Stimulated activated CD4-positive, alpha-beta T cell treated with anti-CD3 and anti-CD28 coated beads, TNF-alpha, amount 100 ng/mL, for 48 hours (primary cell): ENCODE measurements around the gene ARSK.

Source experiments
- DNase-seq, 3 donors: peaks; one replicate each; pipeline ENCODE4 v3.0.0-alpha.2; 2020; ENCODE audit warnings: low read depth in 3 of 3

ARSK gene

DNA sequence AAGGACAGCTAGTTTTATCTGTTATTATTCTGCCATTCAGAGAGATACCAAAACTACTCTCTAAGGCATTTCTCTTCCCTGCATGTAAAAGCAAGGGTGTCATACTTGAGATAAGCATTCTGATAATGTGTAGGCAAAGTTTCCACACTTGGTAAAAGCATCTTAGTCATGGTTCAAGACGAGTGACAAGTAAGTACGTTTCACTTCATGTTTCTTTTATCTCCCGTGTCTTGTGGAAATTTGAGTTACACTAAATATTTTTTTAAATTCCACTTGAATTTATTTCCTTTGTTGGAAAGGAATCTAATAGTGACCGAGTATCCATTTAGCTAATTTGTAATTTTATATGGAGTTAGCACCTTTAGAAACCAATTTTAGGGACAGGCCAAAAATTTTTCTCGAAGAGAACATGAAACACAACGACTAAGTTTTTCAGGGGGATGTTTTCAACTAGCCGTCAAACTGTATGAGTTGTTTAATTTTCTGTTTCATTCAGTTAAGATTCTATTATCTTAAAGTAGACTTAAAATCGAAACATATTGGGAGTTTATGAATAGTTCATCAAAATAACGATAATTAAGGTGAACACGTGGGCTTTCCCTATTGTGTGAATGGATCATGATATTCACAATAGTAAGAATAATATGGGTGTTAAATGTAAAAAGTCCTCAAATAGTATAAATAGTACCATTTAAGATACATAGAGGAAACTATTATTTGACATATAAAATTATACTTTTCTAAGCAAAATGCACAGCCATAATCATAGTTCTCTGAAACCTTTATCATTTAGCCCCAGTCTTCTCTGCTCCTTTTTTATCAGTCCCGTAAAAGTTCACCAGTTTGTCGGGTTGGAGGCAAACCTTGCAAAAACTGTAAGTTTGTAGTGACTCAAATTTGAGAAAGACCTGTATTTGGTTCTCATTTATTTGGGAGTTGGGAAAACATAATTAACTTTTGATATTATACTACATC, 93.3 kb downstream of the ARSK start:
- DNase-seq, result no peak

DNA sequence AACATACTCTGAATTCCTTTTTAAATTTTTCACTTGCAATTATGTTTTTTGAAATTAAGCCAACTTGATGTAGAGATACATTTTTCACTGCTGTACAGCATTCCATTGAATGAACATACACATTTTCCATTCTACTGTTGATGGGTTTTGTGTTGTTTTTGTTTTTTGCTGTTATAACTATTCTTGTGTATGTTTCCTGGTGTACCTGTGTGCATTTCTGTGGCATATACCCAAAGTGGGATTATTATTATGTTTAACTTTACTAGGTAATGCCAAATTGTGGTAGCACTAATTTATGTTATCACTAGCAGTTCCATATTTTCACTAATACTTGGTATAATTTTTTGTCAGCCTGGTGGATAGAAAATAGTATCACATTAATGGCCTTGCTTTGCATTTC, 94.4 kb downstream of the ARSK start:
- no peak for DNase-seq

DNA sequence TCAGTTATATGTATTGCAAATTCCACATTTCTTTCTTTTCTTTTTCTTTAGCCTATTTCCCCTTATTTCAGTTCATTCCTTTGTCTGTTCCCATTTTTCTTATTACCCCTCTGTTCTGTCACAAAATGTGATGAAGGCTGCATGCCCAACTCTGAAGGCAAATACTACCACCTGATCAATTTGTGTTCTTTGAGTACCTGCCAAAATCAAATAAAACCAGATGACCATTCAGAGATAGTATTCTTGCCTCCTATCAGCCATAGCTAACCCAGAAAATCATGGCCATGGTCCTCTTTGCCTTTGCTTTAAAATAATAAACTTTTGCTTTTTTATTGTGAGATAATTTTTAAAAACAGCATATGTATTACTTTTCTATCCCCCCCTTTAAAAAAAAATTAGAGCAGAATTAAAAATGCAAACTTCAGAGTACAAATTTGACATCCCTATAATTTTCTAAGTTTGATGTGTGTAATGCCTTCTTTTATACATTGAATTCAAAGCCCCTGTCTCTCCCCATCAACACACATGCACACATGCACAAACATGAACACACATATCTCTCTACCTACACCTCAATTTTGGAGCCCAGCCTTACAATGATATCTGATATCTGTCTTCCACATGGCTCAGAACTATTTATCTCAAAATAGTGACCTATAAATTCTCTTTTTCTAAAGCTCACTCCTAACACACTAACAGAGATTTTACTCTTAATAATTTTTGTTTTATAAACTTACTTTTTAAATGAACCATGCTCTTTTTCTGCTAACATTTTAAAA, 95.1 kb downstream of the ARSK start:
- no peak for DNase-seq

DNA sequence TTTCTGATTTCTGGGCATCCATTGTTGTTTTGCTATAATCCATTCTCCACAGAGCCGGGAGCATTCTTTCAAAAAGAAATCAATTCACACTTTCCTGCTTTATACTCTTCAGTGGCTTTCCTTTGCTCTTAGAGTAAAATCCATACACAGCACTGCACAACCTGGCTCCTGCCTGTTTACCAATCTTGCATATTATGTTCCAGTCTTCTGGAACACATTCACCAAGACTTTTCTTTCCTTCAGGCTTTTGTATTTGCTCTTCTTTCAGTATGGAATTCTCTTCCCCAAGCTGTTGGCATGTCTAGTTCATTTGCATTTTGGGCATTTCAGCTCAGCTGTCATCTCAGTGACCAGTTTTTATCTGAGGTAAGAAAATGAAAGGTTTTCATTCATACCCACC, 97.9 kb downstream of the ARSK start:
- no peak for DNase-seq

DNA sequence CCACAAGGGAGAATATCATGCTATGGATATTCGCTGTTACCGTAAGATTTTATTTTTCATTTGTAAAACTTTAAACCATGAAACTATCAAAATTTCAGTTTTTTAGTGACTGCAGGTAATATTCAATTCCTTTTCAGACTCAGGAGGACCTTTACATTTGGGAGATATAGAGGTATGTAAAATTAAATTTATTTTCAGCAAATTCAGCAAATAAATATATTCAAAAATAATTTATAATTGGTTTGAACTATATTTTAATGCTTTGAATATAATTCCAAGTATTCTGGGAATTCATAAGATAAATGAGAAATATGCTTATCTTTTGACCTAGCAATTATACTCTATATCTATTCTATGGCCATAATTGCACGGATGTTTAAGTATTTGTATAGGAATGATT, 99.3 kb downstream of the ARSK start:
- no peak for DNase-seq
